Measurements from ENCODE around the gene RALA. TPM values are rescaled to one million over a fixed set of nuclear protein-coding genes. Genes with fewer than 3 reads are reported as not detected.

RALA gene
- total and polyA plus RNA-seq, 2 of the 13 experiments (the other 11 are each of a cell fraction or from before 2014, with no cell fraction given): 11.8 to 19.5 TPM

DNA sequence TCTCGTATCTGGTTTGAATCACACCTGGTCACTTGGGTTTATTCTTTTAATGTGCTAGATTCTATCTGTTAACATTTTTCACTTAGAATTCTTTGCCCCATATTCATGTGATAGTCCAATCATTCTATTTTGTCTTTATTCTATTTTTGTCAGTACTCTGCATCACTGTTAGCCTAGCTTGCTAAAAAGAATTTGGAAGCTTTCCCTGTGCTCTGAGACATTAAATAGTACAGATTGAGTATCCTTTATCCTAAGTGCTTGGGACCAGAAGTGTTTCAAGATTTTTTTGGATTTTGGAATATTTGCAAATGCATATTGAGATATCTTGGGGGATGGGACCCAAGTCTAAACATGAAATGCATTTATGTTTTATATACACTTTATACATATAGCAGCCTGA, 51.0 kb downstream of the RALA start:
- Histone ChIP-seq H3K9me3 (ENCODE audit: low read length) (no peaks in the 10 kb centered on the region), H3K4me2 (ENCODE audit: low read depth, low read length) (no peak overlapping the region), H3K4me3 (replicated peaks in 1 of 3; ENCODE audit: insufficient read depth in 1 of 3, low read depth in 2 of 3, low read length in 3 of 3) (no peak overlapping the region), H2AFZ (ENCODE audit: low read length) (no peak overlapping the region), H3K27ac (ENCODE audit: extremely low read length, insufficient read depth, low read length) (no peak overlapping the region), H3K9ac (ENCODE audit: insufficient read depth, low read depth, low read length) (no peak overlapping the region), H3K79me2 (ENCODE audit: insufficient read depth, low read length) (peaks cover 33% of the 10 kb centered on the region), H3K4me1 (ENCODE audit: insufficient read depth, low read length) (no peaks in the 10 kb centered on the region), H3K27me3 (ENCODE audit: control insufficient read depth in 1 of 2, insufficient read depth in 2 of 2, low read length in 2 of 2) (no peaks in the 10 kb centered on the region), H4K20me1 (ENCODE audit: insufficient read depth, low read length) (no peaks in the 10 kb centered on the region), H3K36me3 (replicated peaks in 1 of 2; ENCODE audit: control insufficient read depth in 1 of 2, insufficient read depth in 2 of 2, low read length in 2 of 2) (no peaks in the 10 kb centered on the region; a peak in 1 of 5 replicates)
- ATAC-seq (no peak), DNase-seq (ENCODE audit: low spot score) (no peak), FAIRE-seq (no peak)
- WGBS (ENCODE audit: low lambda C conversion rate): 98% methylated on average over 1 of the region's 1 CpG
- no peak for TF ChIP-seq ZNF546 (CRISPR knock-in tag; conservative IDR thresholded peaks at IDR 0.05)
- TF ChIP-seq ZNF773 (CRISPR knock-in tag; IDR thresholded peaks at IDR 0.05; ENCODE audit: borderline replicate concordance): no peak
- TF ChIP-seq DNMT1 (CRISPR knock-in tag; IDR thresholded peaks at IDR 0.05): no peak
- TF ChIP-seq, protein P1, sequence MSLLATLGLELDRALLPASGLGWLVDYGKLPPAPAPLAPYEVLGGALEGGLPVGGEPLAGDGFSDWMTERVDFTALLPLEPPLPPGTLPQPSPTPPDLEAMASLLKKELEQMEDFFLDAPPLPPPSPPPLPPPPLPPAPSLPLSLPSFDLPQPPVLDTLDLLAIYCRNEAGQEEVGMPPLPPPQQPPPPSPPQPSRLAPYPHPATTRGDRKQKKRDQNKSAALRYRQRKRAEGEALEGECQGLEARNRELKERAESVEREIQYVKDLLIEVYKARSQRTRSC (CRISPR knock-in tag; IDR thresholded peaks at IDR 0.05; ENCODE audit: low read depth): no peak
- TF ChIP-seq ZNF12 (CRISPR knock-in tag; IDR thresholded peaks at IDR 0.05): no peak
- no peak for TF ChIP-seq HDAC6 (IDR thresholded peaks at IDR 0.05; ENCODE audit: low read depth, low read length)
- TF ChIP-seq, protein P2, sequence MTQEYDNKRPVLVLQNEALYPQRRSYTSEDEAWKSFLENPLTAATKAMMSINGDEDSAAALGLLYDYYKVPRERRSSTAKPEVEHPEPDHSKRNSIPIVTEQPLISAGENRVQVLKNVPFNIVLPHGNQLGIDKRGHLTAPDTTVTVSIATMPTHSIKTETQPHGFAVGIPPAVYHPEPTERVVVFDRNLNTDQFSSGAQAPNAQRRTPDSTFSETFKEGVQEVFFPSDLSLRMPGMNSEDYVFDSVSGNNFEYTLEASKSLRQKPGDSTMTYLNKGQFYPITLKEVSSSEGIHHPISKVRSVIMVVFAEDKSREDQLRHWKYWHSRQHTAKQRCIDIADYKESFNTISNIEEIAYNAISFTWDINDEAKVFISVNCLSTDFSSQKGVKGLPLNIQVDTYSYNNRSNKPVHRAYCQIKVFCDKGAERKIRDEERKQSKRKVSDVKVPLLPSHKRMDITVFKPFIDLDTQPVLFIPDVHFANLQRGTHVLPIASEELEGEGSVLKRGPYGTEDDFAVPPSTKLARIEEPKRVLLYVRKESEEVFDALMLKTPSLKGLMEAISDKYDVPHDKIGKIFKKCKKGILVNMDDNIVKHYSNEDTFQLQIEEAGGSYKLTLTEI (CRISPR knock-in tag; conservative IDR thresholded peaks at IDR 0.05): no peak
- TF ChIP-seq ZNF30 (CRISPR knock-in tag; IDR thresholded peaks at IDR 0.05): no peak
- TF ChIP-seq, protein P3, sequence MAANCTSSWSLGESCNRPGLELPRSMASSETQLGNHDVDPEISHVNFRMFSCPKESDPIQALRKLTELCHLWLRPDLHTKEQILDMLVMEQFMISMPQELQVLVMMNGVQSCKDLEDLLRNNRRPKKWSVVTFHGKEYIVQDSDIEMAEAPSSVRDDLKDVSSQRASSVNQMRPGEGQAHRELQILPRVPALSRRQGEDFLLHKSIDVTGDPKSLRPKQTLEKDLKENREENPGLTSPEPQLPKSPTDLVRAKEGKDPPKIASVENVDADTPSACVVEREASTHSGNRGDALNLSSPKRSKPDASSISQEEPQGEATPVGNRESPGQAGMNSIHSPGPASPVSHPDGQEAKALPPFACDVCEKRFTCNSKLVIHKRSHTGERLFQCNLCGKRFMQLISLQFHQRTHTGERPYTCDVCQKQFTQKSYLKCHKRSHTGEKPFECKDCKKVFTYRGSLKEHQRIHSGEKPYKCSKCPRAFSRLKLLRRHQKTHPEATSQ (CRISPR knock-in tag; IDR thresholded peaks at IDR 0.05; ENCODE audit: borderline replicate concordance): no peak
- no peak for TF ChIP-seq ZFP36L1 (CRISPR knock-in tag; IDR thresholded peaks at IDR 0.05)
- TF ChIP-seq ZKSCAN8 (CRISPR knock-in tag; IDR thresholded peaks at IDR 0.05; ENCODE audit: borderline replicate concordance): no peak
- TF ChIP-seq ZNF569 (CRISPR knock-in tag; IDR thresholded peaks at IDR 0.05; ENCODE audit: borderline replicate concordance): no peak
- no peak for TF ChIP-seq UBTF (CRISPR knock-in tag; IDR thresholded peaks at IDR 0.05)
- TF ChIP-seq HNRNPUL1 (IDR thresholded peaks at IDR 0.05; ENCODE audit: low read depth, low read length): no peak
- no peak for TF ChIP-seq ZNF274 (CRISPR knock-in tag; IDR thresholded peaks at IDR 0.05)
- no TSS peak for BruUV-seq (replicated peaks)
- in situ Hi-C loops (cut with HindIII; ENCODE audit: extremely low pct_ligation_motif_present, low pct_unique_long_range_greater_than_20kb) (no loop called here), intact Hi-C loops (cut with micrococcal nuclease; ENCODE audit: unreplicated experiment) (no loop called here)
- CTCF ChIA-PET (ENCODE audit: low intra/inter-chr PET ratio, low total read pairs): no interaction called here
- POLR2A ChIA-PET: no interaction called here
